Measurements from ENCODE around the gene RASSF4.

Gene RASSF4

GRCh38 chr10:45015590-45015989 is 56.0 kb downstream of the RASSF4 start:
- no peak for DNase-seq

GRCh38 chr10:45023426-45023825 is 63.8 kb downstream of the RASSF4 start:
- no peak for DNase-seq

- no peak for DNase-seq
These were observed 74.7 kb downstream of the RASSF4 start for GRCh38 chr10:45034301-45034700.

GRCh38 chr10:45035673-45036072 is 76.1 kb downstream of the RASSF4 start:
- DNase-seq: no peak

GRCh38 chr10:45040921-45041542 is 81.4 kb downstream of the RASSF4 start:
- no peak for DNase-seq

GRCh38 chr10:45044290-45044689 is 84.7 kb downstream of the RASSF4 start:
- DNase-seq: no peak
